Measurements from ENCODE around the gene MATN4.
"Not testable (repeated sequence)": the region's sequence is repeated elsewhere in the genome, so short reads cannot be mapped to it uniquely, and the experiment has no call there.

Gene MATN4, protein sequence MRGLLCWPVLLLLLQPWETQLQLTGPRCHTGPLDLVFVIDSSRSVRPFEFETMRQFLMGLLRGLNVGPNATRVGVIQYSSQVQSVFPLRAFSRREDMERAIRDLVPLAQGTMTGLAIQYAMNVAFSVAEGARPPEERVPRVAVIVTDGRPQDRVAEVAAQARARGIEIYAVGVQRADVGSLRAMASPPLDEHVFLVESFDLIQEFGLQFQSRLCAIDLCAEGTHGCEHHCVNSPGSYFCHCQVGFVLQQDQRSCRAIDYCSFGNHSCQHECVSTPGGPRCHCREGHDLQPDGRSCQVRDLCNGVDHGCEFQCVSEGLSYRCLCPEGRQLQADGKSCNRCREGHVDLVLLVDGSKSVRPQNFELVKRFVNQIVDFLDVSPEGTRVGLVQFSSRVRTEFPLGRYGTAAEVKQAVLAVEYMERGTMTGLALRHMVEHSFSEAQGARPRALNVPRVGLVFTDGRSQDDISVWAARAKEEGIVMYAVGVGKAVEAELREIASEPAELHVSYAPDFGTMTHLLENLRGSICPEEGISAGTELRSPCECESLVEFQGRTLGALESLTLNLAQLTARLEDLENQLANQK

DNA sequence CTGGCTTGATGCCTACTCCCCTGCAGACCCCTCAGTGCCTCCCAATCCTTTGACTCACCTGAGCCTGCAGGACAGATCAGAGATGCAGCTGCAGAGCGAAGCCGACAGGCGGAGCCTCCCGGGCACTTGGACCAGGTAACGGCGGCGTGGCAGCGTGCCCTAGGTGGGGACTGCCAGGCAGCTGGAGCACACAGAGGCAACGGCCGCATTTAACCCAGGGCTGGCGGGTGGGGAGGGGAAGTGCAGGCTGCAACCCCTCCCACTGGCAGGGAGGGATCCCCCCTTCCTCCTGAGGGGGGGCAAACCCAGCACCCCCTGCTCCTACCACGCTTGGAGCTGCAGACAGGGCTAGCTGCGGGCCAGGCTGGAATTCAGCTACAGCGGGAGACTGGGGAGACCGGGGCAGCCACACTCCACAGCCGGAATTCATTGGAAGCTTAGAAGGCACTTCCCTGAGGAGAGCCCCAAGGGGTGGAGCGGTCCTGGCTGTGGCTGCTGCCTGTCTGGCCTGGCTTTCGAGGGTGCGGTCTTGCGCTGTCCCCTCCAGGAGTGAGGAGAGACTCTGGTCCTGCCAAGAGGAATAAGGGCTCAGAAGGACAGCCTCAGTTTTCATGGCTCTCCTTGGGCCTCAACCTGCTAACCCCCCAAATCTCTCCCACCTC, at the start of gene MATN4:
MATN4 (minus strand) TSS at position 183 of the 662 bp plus-strand sequence. CDS start 2,717 bp downstream, outside the sequence.
- no peak for DNase-seq (ENCODE audit: low read depth)

DNA sequence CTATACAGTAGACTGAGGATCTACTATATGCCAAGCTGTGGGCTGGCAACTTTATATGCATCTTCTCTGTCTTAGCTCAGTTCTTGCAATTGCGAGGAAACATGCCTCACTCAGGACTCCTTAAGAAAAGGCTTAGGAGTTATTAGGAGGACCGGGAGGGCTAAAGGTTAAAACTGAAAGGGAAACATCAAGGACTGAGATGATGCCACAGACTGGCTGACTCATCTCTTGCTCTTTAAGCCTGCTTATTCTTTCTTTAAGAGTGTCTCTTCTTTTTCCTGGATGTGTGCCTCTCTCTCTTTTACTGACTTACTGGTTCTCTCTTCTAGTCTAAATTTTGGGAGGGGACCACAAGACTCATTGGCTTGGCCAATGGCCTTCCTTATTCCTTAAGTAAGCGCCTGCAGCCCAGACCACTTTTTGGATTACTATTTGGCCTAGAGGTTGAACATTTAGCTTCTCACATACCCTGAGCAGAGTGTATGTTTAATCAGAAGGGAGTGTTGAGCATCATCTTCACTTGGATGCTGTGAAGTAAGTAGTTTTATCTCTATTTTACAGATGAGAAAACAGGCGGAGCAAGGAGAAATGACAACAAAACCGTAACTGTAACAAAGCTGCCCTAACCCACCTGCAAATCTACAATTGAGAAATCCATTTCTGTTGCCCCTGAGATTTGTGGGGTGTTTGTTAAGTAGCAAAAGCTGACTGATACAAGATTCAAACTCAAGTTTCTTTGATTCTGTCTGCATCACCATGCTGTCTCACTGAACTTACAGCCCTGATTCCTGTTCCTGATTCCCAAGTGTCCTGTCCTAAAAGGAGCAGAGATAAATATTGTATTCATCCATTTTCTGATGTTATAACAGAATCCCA, 47.3 kb upstream of the MATN4 start:
- no peak for DNase-seq (ENCODE audit: low read depth)

DNA sequence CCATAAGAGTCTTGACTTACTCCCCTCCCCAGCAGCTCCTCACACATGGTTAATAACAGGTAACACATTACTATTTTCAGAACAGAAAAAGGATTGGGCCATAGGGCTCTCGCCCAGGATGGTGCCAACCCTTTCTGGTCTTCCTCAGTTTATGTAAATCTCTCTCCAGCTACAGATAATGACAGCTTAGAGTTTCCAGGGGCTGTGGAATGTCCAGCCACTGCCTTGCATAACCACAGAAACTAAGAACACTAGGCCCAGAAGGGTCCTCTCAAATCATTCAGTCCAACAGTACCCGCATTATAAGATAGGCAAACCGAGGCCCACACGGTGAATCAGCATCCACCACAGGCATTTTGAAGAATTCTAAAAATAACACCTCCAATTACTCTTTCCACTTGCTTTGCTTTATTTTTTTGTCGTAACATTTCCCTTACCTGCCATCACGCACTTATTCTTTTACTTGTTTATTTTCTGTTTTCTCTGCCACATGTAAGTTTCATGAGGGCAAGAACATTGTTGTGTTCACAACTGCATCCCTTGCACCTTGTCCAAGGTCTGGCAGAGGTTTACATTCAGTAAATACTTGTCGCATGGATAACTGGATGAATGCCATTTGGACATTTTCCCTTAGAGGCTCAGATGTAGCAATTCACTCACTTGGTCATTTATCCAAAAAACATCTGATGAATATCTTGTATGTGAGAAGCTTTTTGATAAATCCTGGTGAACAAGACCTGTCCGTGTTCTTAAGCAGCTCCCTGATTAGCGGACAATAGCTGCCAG, 46.5 kb upstream of the MATN4 start:
- no peak for DNase-seq (ENCODE audit: low read depth)

DNA sequence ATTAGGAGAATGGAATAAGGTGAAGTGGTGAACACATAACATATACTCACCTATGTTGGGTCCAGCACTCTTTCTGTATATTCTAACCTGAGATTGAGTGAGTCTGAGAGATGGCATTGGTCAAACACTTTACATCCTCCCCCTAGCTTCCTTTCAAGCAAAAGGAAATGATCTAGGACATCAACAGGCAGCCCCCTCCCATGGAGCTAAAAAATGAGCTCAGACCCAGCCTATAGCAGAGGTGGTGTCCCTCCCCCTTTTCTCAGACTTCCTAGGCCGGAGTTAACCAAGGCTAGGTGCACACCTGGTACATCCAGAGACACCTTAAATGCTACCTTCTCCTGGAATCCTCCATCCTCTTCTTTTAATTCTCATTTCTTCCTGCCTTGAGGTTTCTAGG, 45.6 kb upstream of the MATN4 start:
- DNase-seq (ENCODE audit: low read depth): no peak

DNA sequence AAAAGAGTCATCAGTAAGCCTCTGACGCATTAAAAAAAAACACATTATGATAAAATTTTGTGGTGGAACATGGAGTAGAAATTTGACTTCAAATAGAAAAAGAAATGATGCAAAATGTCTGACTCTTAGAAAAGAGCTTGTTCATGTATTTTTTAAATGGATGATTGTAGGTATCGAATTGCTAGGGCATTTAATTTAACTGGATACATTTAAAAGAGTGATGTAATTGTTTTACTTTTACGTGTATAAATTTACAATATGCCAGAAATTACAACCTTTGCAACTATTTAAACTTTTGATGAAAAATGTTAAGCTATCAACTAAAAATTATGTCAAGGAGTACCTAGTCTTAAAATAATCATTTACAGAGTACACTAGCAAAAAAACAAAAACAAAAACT, 44.6 kb upstream of the MATN4 start:
- no peak for DNase-seq (ENCODE audit: low read depth)

DNA sequence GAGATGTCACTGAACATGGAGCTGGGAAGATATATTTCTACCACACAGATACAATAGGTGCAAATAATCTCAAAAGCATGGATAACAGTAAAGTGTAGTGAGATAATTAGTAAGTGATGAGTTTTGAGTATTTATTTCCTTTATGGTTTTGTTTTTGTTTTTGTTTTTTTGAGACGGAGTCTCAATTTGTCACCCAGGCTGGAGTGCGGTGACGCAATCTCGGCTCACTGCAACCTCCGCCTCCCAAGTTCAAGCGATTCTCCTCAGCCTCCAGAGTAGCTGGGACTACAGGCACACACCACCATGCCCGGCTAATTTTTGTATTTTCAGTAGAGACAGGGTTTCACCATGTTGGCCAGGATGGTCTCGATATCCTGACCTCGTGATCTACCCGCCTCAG, 42.7 kb upstream of the MATN4 start:
- not testable (repeated sequence) for DNase-seq (ENCODE audit: low read depth)

DNA sequence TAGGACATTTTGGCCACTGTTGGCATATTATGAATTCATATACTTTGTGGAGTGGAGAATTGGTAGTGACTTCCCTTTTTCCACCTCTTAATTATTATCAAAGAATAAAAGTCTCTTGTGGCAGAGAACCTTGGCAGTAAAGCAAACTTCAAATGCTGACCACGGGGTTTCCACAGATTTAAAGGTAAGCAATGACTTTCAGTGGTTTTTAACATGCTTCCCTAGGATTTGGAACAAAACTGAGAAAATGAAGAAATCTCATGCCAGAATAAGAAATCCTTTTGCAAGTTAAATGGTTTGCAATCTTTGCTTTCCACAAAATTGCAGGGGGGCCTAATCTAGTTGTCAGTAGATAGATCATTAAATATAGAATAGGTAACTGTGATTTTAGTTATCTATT, 42.1 kb upstream of the MATN4 start:
- DNase-seq (ENCODE audit: low read depth): no peak

DNA sequence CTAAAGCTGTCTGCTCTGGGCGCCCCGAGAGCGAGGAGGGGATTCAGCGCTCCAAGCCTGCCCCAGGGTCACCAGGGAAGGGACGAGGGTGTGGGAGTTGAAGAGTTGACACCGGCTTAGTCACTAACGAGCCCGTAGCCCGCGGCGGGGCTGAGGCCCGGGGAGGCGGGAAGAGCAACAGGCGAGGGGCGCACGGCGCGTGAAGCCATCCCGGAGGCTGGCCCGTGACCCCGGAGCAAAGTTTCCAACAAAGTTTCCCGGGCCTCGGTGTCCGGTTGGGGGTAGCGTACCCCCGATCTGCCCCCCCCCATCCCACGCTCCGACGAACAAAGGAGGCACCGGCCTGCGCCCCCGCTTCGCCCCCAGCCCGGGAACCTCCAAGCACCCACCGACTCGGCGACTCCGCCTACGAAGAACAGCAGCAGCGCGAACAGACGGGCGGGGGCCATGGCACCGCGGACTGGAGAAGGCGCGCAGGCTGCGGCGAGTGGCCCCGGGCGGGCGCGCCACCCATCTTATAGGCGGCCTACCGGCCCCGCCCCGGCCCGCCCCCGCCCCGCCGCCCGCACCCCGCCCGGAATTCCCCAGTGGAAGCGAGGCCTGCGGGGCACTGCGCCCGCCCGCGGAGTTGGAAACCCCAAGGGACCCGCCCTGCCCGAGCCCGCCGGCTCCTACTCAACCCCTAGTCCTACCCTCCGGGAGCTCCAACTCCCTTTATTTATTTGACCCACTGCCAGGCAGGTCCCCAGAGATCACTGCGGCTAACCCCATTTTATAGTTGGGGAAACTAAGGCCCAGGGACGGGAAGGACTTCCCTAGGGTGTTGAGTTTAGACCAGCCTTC, 40.1 kb upstream of the MATN4 start, which contains the start of gene SDC4:
SDC4 (minus strand) TSS at position 489 of the 843 bp plus-strand sequence; CDS start at position 449, 40 bp downstream.
- peak; percentile 68 for DNase-seq (ENCODE audit: low read depth)

DNA sequence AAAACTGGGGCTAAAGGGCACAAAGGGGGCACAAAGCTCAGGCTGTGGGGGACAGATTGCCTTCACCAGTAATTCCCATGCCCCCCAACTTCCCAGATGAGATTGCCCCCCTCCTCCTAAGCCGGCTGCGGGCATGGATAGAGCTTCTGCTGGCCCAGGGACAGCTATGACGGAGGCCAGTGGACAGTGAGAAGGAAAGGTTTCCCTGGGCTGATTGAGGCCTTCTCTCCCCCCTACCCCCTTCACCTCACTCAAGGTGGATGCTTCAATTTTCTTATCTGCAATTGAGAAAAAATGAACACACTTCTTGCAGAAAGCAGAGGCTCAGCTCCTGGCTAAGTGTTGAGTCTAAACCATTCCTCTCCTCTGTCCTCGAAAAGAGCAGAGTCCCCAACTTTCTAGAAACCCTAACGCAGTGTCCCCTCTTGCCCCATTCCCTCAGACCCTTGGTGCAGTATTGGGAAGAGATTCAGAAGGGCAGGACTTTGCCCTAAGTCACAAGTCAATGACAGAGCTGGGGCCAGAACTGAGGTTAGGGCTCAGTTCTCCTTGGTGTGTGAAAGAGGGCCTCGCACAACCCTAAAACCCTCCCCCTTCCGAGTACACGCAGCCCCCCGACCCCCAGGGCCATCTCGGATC, 39.3 kb upstream of the MATN4 start:
- DNase-seq (ENCODE audit: low read depth): no peak

DNA sequence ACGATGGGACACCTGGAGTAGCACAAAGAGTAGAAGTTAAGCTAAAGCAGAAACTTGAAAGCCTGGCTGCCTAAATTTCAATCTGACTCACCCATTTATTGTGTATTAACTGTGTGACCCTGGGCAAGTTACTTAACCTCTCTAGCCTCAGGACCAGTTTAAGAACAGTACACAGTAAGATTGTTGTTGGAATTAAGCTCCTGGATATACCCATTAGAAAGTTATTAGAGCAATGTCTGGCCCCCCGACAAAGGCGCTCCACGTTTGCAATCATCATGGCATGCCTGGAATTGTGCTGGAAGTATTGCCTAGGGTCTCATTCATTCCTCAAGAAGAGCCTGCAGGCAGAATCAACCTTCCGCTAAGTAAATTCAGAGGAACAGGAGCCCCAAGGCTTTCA, 38.8 kb upstream of the MATN4 start:
- DNase-seq (ENCODE audit: low read depth): no peak

DNA sequence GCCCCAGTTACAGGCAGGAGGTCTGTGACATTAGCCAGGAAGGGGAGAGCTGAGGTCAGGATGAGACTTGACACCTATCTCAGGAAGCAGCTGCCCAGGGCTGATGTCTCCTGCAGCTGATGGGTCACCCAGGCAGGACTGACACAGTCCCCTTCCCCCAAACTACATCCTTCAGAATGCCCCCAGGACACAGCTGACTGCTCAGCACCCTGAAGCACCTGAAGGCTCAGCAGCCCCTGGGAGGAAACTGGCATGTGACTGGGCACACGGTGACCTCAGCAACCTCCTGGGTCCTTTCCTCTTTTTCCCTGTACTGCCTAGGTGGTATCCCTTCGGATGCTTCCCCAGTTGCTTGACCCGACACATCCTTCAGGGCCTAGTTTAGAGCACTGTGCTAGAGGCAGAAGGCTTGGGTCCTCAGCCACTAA, 38.2 kb upstream of the MATN4 start:
- DNase-seq (ENCODE audit: low read depth): no peak

DNA sequence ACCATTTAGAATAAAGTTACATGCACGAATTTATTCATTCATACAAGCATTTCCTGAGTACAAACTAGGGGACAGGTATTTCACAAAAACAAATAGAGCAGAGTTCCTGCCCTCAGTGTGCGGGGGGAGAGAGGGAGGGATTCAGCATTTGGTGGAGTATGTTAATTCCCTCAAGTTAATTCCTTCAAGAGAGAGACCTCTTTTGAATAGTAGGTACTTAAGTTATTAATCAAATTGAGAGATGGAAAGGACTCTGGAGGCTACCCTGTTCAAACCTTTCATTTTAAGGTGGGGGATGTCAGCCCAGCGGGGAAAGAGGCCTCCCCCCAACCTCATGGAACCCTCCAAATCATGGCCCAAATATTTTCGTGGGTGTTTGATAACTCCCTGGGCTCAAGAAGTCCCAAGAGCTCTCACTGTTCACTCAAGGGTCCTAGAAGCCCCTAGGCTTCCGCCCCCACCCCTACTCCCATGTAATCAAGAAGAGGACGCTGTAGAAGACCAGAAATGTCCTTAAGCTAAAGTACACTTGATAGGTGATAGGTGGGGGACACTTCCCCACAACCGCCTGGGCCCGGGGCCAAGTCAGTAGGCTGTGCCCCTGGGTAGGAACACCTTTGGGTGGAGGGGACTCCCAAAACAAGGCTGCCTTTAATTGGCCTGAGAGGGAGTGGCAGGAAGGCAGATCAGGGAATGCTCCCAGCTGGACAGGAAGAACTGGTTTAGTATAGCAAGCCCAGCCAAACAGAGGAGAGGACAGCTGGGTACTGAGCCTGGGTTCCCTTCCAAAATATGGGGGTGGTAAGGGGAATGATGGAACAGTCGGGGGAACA, 37.2 kb upstream of the MATN4 start:
- DNase-seq (ENCODE audit: low read depth): no peak

DNA sequence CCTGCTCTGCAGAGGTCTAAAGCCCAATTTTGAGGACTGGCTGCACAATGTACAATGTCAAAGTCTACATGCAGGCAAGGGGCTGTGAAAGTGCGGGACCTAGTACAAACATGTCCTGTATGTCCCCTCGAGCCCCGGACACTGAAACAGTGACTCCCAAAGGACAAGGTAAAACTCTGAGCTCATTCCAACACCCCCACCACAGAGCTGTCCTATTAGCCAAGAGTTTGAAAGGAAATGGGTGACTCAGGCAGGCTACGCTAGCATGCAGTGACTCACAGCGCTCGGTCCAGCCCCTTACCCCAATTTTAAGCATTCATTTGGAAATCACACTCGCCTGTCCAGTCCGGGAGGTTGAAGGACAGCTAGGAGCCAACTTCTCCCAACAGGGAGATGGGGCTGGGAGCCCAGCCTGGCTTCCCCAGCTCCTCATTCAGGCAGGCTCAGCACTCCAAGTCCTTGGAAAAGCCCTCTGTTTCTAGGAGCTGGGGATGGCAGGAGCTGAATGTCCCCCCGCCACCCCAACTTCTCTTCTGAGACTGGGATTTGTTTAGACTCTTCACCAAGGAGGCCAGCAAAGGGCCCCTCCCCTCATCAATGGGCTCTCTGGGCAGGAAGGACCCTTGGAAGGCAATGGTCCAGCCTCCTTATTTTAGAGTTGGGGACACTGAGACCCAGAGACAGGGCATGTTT, 36.2 kb upstream of the MATN4 start:
- DNase-seq (ENCODE audit: low read depth): no peak

DNA sequence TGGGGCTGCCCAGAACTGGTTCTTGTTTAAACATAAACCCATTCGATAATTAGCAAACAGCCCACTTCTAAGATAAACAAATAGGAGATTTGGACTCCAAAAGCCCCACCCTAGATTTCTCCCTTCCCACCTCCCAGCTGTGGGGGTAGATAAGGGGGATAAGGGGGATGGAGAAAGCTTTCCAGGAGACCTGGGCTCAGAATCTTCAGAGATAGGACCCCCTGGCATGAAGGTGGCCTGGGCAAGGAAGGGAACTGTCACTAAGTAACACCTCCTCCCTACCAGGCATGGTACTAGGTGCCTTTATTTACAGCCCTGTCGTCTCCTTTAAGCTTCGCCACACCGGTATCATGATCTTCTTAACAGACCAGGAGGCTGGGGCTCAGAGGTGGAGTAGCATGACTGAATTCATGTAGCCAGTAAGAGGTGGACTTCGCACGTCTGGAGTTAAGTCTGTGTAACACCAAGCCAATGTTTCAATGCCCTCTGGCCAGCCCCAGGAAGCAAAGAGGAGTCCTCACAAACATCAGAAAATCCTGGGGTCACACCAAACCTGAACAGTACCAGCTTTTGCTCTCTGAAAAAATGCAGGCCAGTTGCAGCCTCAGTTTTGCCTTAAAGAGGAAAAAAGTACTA, 35.6 kb upstream of the MATN4 start:
- DNase-seq (ENCODE audit: low read depth): no peak

DNA sequence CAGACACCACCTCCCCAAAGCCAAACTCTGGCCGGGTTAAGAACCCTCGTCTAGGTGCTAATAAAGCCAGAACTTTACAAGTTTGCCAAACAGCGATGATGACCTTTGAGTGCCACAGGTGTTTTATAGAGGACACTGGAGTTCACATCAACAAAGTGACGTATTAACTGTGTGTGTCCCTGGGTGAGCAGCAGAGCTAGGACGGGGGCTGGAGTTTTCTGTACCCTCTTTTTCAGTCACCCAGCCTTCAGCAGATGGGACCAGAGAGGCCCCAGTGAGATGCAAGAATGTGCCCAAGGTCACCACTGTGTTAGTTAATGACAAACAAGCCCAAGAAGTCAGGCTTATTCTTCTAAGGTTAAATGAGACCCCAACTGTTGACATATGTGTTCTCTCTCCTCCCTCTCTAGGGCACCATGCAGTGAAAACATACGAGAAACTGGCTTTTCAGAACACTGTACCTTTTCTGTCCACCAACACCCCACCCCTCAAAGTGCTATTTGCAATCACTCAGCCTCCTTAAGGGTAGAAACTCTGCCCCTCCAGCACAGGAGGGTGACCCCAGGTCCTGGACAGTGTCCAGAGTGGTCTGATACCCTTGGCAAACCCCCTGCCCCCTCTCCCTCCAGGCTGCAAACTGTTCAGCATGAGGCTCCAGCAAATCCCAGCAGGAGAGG, 34.9 kb upstream of the MATN4 start:
- no peak for DNase-seq (ENCODE audit: low read depth)

DNA sequence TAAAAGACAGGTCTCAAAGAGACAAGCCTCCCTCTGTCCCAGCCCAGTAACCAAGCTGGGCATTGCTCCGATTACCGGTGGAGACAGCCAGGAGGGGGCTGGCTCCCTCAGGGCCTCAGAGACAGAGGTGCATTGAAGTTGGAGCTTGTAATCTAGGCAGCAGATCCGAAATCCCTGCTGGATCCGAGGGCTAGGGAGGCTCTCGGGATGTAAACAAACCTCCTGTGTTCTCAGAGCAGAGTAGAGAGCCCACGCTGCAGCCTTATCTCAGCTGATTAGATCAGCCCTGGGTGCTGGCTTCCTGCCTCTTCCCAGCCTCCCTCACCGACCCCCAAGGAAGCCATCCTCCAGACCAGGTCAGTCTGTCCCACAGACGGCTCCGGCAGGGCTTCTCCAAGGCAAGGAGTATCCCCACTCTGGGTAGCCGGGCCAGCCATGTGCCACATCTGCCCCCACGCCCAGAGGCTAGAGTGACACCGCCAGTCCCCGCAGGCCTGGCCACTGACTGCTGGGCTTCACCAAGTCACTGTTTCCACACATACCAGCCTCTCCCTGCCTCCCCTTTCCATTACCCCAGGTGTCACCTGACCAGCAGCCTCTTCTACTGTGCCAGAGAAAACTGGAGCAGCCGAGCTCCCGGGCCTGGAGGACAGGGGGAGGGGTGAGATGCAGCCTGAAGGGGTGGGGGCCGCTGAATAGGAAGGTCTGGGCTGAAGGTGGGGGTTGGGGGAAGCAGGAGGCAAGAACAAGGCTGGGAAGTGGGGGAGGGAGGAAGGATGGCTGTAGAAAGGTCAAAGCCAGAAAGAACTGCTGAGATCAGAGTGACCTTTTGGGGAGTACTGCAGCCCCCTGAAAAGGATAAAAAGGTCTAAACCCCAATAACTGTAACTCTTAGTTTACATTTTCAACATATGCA, 34.1 kb upstream of the MATN4 start:
- no peak for DNase-seq (ENCODE audit: low read depth)
